K562 (cell line): ENCODE data around the gene TTC21A. TPM values are rescaled to one million over a fixed set of nuclear protein-coding genes. Genes with fewer than 3 reads are reported as not detected.

Experiments
- BCL6 ChIP-seq: fragments of 250-450 bp; sonication (Bioruptor Pico); IDR thresholded peaks from 2 replicates; pipeline ENCODE4 v1.4.0; 2020
- BRD4 ChIP-seq: fragments of 200-600 bp; sonication (generic); IDR thresholded peaks from 2 replicates; pipeline ENCODE4 v1.6.1; 2017; ENCODE audit warnings: inconsistent platforms
- COPS2 ChIP-seq: fragments of 450-650 bp; conservative IDR thresholded peaks from 2 replicates; pipeline ENCODE4 v1.6.1; 2016; ENCODE audit warnings: mild to moderate bottlenecking, moderate library complexity
- CTBP1 ChIP-seq: fragments of 450-650 bp; IDR thresholded peaks from 2 replicates; pipeline ENCODE4 v1.6.1; 2016; ENCODE audit warnings: borderline replicate concordance
- HNRNPL ChIP-seq: fragments of 200-400 bp; formaldehyde crosslinking; IDR thresholded peaks from 2 replicates; pipeline ENCODE4 v1.6.1; 2017; ENCODE audit warnings: low read depth, mild to moderate bottlenecking, low read length
- KAT2B ChIP-seq: IDR thresholded peaks from one replicate; pipeline ENCODE4 v1.6.1; 2012; ENCODE audit warnings: low read depth, mild to moderate bottlenecking, control low read depth, inconsistent platforms, low read length, moderate library complexity
- MAZ ChIP-seq, 2 experiments: fragments of 450-650 bp in 1 of 2; sonication (generic) in 1 of 2; formaldehyde crosslinking; IDR thresholded peaks in 1 of 2; conservative IDR thresholded peaks in 1 of 2; 2 replicates each; pipeline versions ENCODE4 v1.4.0 to v1.5.0; 2020; ENCODE audit warnings: mild to moderate bottlenecking in 1 of 2, missing genetic modification reagents in 1 of 2
- PURB ChIP-seq: sonication (generic); formaldehyde crosslinking; IDR thresholded peaks from 2 replicates; pipeline ENCODE4 v1.9.0; 2021; ENCODE audit warnings: low read depth, mild to moderate bottlenecking, missing genetic modification reagents
- SLC30A9 ChIP-seq: fragments of 250-450 bp; sonication (Bioruptor Pico); IDR thresholded peaks from 2 replicates; pipeline ENCODE4 v1.8.0; 2022; ENCODE audit warnings: mild to moderate bottlenecking, moderate library complexity
- SPI1 ChIP-seq: IDR thresholded peaks from 2 replicates; pipeline ENCODE4 v1.6.1; 2011; ENCODE audit warnings: low read depth, low read length, control low read depth, borderline replicate concordance
- TRIM24 ChIP-seq, 2 experiments: fragments of 450-650 bp; IDR thresholded peaks; 2 replicates each; pipeline ENCODE4 v1.6.1; 2016
- YBX1 ChIP-seq: fragments of 450-650 bp; IDR thresholded peaks from 2 replicates; pipeline ENCODE4 v1.7.1; 2016; ENCODE audit warnings: mild to moderate bottlenecking
- polyA plus RNA-seq, 8 experiments: library from polyadenylated mRNA; depleted of rRNA in 4 of 8; stranded (reverse) in 5 of 8; unstranded in 3 of 8; fragments of >200 nt; fragmentation: Nextera tagmentation in 2 of 8; fragmentation: Illumina TruSeq in 1 of 8; extraction: Ambion mirVana in 2 of 8; extraction: Trizol in 1 of 8; gene quantifications; 2 replicates each; pipeline versions ENCODE4 v1.2.1 to v1.2.3, GENCODE V29; 2011 to 2014; ENCODE audit warnings: inconsistent platforms in 1 of 8, missing spikeins in 1 of 8
- total RNA-seq, 7 experiments: library from RNA; depleted of rRNA in 6 of 7; stranded (reverse); fragments of >200 nt in 6 of 7; fragmentation: Illumina TruSeq in 2 of 7; extraction: Trizol in 2 of 7; gene quantifications; 2 replicates each; pipeline versions ENCODE4 v1.2.1 to v1.2.3, GENCODE V29; 2011 to 2021; ENCODE audit warnings: low replicate concordance in 1 of 7
- TF ChIP-seq, protein P1 (sequence below): fragments of 450-650 bp; IDR thresholded peaks from 2 replicates; pipeline ENCODE4 v1.6.1; 2016; ENCODE audit warnings: mild to moderate bottlenecking, moderate library complexity
- TF ChIP-seq, protein P2 (sequence below): fragments of 250-450 bp; sonication (Bioruptor Pico); IDR thresholded peaks from 2 replicates; pipeline ENCODE4 v1.5.0; 2021; ENCODE audit warnings: mild to moderate bottlenecking, borderline replicate concordance

The TTC21A gene
- total and polyA plus RNA-seq, 9 of the 15 experiments (the other 6 are each of a cell fraction or from before 2014, with no cell fraction given), result 0.22 to 1.4 (median 0.70) TPM

DNA sequence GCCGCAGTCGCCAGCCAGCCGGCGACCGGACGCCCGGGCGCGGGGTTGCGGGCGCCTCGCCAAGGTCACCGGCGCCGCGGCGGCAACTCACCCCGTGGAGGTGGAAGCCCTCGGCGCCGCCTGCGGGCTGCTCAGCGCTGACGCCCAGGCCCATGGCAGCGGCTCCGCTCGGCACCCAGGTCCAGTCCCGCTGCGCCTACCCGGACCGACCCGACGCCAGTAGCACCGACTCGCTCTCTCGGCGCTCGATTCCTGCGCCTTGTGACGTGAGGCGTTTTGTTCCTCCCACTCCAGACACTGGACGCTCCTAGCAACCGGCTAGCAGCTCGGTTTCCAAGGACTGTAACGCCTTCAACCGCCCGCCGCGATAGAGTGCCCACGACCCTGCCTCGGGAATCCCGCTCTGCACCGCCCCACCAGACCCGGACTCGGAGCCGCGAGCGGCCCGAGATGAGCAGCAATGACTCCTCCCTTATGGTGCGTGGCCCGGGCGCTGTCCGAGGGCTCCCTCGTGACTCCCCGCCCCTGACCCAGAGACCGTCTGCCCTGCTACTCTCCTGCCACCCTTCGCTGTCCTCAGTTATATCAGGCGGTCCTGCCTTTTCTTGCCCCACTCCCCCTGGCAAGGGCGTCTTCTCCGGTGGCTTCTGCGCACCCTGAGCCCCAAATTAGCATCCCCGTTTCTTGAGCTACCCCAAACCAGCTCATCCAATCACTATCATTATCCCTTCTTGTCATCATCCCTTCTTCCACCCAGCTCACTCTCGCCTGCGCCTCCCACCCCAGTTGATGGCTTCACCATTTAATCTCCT lies at the start of gene TTC21A, which contains the start of gene GORASP1 (continued):
- TF ChIP-seq, protein P1, sequence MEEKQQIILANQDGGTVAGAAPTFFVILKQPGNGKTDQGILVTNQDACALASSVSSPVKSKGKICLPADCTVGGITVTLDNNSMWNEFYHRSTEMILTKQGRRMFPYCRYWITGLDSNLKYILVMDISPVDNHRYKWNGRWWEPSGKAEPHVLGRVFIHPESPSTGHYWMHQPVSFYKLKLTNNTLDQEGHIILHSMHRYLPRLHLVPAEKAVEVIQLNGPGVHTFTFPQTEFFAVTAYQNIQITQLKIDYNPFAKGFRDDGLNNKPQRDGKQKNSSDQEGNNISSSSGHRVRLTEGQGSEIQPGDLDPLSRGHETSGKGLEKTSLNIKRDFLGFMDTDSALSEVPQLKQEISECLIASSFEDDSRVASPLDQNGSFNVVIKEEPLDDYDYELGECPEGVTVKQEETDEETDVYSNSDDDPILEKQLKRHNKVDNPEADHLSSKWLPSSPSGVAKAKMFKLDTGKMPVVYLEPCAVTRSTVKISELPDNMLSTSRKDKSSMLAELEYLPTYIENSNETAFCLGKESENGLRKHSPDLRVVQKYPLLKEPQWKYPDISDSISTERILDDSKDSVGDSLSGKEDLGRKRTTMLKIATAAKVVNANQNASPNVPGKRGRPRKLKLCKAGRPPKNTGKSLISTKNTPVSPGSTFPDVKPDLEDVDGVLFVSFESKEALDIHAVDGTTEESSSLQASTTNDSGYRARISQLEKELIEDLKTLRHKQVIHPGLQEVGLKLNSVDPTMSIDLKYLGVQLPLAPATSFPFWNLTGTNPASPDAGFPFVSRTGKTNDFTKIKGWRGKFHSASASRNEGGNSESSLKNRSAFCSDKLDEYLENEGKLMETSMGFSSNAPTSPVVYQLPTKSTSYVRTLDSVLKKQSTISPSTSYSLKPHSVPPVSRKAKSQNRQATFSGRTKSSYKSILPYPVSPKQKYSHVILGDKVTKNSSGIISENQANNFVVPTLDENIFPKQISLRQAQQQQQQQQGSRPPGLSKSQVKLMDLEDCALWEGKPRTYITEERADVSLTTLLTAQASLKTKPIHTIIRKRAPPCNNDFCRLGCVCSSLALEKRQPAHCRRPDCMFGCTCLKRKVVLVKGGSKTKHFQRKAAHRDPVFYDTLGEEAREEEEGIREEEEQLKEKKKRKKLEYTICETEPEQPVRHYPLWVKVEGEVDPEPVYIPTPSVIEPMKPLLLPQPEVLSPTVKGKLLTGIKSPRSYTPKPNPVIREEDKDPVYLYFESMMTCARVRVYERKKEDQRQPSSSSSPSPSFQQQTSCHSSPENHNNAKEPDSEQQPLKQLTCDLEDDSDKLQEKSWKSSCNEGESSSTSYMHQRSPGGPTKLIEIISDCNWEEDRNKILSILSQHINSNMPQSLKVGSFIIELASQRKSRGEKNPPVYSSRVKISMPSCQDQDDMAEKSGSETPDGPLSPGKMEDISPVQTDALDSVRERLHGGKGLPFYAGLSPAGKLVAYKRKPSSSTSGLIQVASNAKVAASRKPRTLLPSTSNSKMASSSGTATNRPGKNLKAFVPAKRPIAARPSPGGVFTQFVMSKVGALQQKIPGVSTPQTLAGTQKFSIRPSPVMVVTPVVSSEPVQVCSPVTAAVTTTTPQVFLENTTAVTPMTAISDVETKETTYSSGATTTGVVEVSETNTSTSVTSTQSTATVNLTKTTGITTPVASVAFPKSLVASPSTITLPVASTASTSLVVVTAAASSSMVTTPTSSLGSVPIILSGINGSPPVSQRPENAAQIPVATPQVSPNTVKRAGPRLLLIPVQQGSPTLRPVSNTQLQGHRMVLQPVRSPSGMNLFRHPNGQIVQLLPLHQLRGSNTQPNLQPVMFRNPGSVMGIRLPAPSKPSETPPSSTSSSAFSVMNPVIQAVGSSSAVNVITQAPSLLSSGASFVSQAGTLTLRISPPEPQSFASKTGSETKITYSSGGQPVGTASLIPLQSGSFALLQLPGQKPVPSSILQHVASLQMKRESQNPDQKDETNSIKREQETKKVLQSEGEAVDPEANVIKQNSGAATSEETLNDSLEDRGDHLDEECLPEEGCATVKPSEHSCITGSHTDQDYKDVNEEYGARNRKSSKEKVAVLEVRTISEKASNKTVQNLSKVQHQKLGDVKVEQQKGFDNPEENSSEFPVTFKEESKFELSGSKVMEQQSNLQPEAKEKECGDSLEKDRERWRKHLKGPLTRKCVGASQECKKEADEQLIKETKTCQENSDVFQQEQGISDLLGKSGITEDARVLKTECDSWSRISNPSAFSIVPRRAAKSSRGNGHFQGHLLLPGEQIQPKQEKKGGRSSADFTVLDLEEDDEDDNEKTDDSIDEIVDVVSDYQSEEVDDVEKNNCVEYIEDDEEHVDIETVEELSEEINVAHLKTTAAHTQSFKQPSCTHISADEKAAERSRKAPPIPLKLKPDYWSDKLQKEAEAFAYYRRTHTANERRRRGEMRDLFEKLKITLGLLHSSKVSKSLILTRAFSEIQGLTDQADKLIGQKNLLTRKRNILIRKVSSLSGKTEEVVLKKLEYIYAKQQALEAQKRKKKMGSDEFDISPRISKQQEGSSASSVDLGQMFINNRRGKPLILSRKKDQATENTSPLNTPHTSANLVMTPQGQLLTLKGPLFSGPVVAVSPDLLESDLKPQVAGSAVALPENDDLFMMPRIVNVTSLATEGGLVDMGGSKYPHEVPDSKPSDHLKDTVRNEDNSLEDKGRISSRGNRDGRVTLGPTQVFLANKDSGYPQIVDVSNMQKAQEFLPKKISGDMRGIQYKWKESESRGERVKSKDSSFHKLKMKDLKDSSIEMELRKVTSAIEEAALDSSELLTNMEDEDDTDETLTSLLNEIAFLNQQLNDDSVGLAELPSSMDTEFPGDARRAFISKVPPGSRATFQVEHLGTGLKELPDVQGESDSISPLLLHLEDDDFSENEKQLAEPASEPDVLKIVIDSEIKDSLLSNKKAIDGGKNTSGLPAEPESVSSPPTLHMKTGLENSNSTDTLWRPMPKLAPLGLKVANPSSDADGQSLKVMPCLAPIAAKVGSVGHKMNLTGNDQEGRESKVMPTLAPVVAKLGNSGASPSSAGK, result no peak
- no peak for TF ChIP-seq HNRNPL
- TF ChIP-seq MAZ (CRISPR knock-in tag; conservative IDR thresholded peaks at IDR 0.05 in 1 of 2, IDR thresholded peaks at IDR 0.05 in 1 of 2), result peak; percentile 62 to 83; a peak in 3 of 4 replicates
- no peak for TF ChIP-seq BRD4
- TF ChIP-seq KAT2B, result no peak
- TF ChIP-seq BCL6 (CRISPR knock-in tag), result no peak
- TF ChIP-seq, protein P2, sequence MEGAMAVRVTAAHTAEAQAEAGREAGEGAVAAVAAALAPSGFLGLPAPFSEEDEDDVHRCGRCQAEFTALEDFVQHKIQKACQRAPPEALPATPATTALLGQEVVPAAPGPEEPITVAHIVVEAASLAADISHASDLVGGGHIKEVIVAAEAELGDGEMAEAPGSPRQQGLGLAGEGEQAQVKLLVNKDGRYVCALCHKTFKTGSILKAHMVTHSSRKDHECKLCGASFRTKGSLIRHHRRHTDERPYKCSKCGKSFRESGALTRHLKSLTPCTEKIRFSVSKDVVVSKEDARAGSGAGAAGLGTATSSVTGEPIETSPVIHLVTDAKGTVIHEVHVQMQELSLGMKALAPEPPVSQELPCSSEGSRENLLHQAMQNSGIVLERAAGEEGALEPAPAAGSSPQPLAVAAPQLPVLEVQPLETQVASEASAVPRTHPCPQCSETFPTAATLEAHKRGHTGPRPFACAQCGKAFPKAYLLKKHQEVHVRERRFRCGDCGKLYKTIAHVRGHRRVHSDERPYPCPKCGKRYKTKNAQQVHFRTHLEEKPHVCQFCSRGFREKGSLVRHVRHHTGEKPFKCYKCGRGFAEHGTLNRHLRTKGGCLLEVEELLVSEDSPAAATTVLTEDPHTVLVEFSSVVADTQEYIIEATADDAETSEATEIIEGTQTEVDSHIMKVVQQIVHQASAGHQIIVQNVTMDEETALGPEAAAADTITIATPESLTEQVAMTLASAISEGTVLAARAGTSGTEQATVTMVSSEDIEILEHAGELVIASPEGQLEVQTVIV, result no peak
- TF ChIP-seq CTBP1, result peak; percentile 53; the same call in 1 of the 2 replicates
- TF ChIP-seq TRIM24 (IDR thresholded peaks at IDR 0.05), result no peak
- no peak for TF ChIP-seq SLC30A9
- no peak for TF ChIP-seq COPS2
- TF ChIP-seq SPI1, result no peak
- no peak for TF ChIP-seq PURB
- no peak for TF ChIP-seq YBX1
